A673 (cell line): Measurements from ENCODE around the gene SAP30BP. TPM values are rescaled to one million over a fixed set of nuclear protein-coding genes. Genes with fewer than 3 reads are reported as not detected.
A peak's percentile ranks its signal among the peaks of the same experiment; 100 is the strongest.

Source experiments
- BruUV-seq: library from RNA; stranded (reverse); fragments of 400-500 nt; replicated peaks from 2 replicates; lab custom pipeline; 2021; lab: Mats Ljungman, UMichigan
- CTCF ChIA-PET: fragments of 300-600 bp; sonication (Branson Sonifier 250); formaldehyde crosslinking; loops from one replicate; lab custom pipeline; 2022; ENCODE audit warnings: antibody characterized with exemption; lab: Charles Lee
- POLR2A ChIA-PET: fragments of 300-600 bp; sonication (Branson Sonifier 250); formaldehyde crosslinking; loops from one replicate; lab custom pipeline; 2022; ENCODE audit warnings: antibody characterized with exemption; ENCODE audit not compliant: low non-redundant PET; lab: Charles Lee
- DNase-seq: peaks from one replicate; pipeline ENCODE4 v3.0.0-alpha.2; 2015; ENCODE audit warnings: low spot score
- H3K27ac ChIP-seq: fragments of 200-600 bp; sonication (generic); 2 replicates; pipeline ENCODE4 v1.5.1; 2016; ENCODE audit warnings: mixed run types, low read depth, mild to moderate bottlenecking, mixed read lengths, antibody characterized with exemption, low read length; ENCODE audit not compliant: poor library complexity, severe bottlenecking
- H3K27me3 ChIP-seq: fragments of 200-600 bp; sonication (generic); replicated peaks from 2 replicates; pipeline ENCODE4 v1.6.1; 2017; ENCODE audit warnings: mixed run types, low read depth, mild to moderate bottlenecking, mixed read lengths, antibody characterized with exemption, low read length; ENCODE audit not compliant: insufficient read depth, poor library complexity
- H3K36me3 ChIP-seq: fragments of 200-600 bp; sonication (generic); 2 replicates; pipeline ENCODE4 v1.6.1; 2016; ENCODE audit warnings: mixed run types, mild to moderate bottlenecking, mixed read lengths, antibody characterized with exemption, low read length; ENCODE audit not compliant: insufficient read depth, poor library complexity, severe bottlenecking
- H3K4me1 ChIP-seq: fragments of 200-600 bp; sonication (generic); 2 replicates; pipeline ENCODE4 v1.6.1; 2017; ENCODE audit warnings: mixed run types, mild to moderate bottlenecking, mixed read lengths, antibody characterized with exemption, low read length; ENCODE audit not compliant: insufficient read depth, poor library complexity, severe bottlenecking
- H3K4me3 ChIP-seq: fragments of 200-600 bp; sonication (generic); 2 replicates; pipeline ENCODE4 v1.5.1; 2016; ENCODE audit warnings: low read depth, mixed run types, mild to moderate bottlenecking, mixed read lengths, low read length; ENCODE audit not compliant: poor library complexity, severe bottlenecking
- H3K9me3 ChIP-seq: fragments of 200-600 bp; sonication (generic); 2 replicates; pipeline ENCODE4 v1.6.1; 2016; ENCODE audit warnings: mixed run types, low read depth, mild to moderate bottlenecking, mixed read lengths, antibody characterized with exemption, low read length; ENCODE audit not compliant: poor library complexity, severe bottlenecking
- CTCF ChIP-seq: fragments of 300-800, 200-600 bp; sonication (generic); conservative IDR thresholded peaks from 2 replicates; pipeline ENCODE4 v1.5.1; 2017; ENCODE audit warnings: low read depth, mild to moderate bottlenecking, antibody characterized with exemption, low read length, moderate library complexity, mixed read lengths
- EZH2 ChIP-seq: fragments of 200-600 bp; sonication (generic); IDR thresholded peaks from 2 replicates; pipeline ENCODE4 v1.6.1; 2017; ENCODE audit warnings: borderline replicate concordance, low read depth, mild to moderate bottlenecking, mixed read lengths, antibody characterized with exemption, low read length; ENCODE audit not compliant: poor library complexity, severe bottlenecking
- intact Hi-C: fragments of 100-400 bp; cut with micrococcal nuclease; formaldehyde crosslinking; loops from one replicate; pipeline ENCODE4 v1.10.0; 2022; ENCODE audit not compliant: unreplicated experiment
- total RNA-seq: library from RNA; stranded (reverse); gene quantifications from 2 replicates; pipeline ENCODE4 v1.2.3, GENCODE V29; 2021

Gene SAP30BP
- total RNA-seq, 1 experiment from 2014 or later: 98.1 TPM

- intact Hi-C loops: loop anchor here (5.0 kb wide), 1 partner anchor 327 kb away; no protein-coding TSS in a partner anchor
- Histone ChIP-seq H3K4me1 (peaks cover 5% of the 10 kb centered on the region), H3K27me3 (no peaks in the 10 kb centered on the region), H3K4me3 (no peak overlapping the region), H3K36me3 (no peaks in the 10 kb centered on the region), H3K9me3 (no peaks in the 10 kb centered on the region), H3K27ac (no peak overlapping the region)
- DNase-seq: peak; percentile 84
- BruUV-seq: no TSS peak
- CTCF ChIA-PET: interaction anchor here (0.5 to 3.3 kb wide), 9 partner anchors 24 to 325 kb away, joined by 3 to 41 read pairs (median 3); partner anchors contain the start of gene SMIM5
- TF ChIP-seq EZH2 (no peak), CTCF (peak; percentile 95)
- POLR2A ChIA-PET: no interaction called here
These were observed 82.6 kb downstream of the SAP30BP start for GRCh38 chr17:75749545-75750389.

GRCh38 chr17:75750661-75751423 is 83.7 kb downstream of the SAP30BP start:
- POLR2A ChIA-PET: no interaction called here
- CTCF ChIA-PET: interaction anchor here (0.9 to 3.3 kb wide), 3 partner anchors 23 to 150 kb away, joined by 3 to 41 read pairs (median 4); partner anchors contain the start of gene SMIM5
- BruUV-seq: no TSS peak
- no peaks in the 10 kb centered on the region for H3K27me3 ChIP-seq
- peaks cover 5% of the 10 kb centered on the region for H3K4me1 ChIP-seq
- no peaks in the 10 kb centered on the region for H3K9me3 ChIP-seq
- TF ChIP-seq CTCF (no peak), EZH2 (no peak)
- no peak overlapping the region for H3K4me3 ChIP-seq
- no peaks in the 10 kb centered on the region for H3K36me3 ChIP-seq
- H3K27ac ChIP-seq: no peak overlapping the region
- intact Hi-C loops: no loop called here
- DNase-seq: no peak

GRCh38 chr17:75751676-75752404 is 84.7 kb downstream of the SAP30BP start:
- H3K27me3 ChIP-seq: no peaks in the 10 kb centered on the region
- POLR2A ChIA-PET: no interaction called here
- intact Hi-C loops: no loop called here
- no peak overlapping the region for H3K4me3 ChIP-seq
- H3K27ac ChIP-seq: no peak overlapping the region
- no peaks in the 10 kb centered on the region for H3K9me3 ChIP-seq
- DNase-seq: no peak
- TF ChIP-seq EZH2 (no peak), CTCF (no peak)
- CTCF ChIA-PET: interaction anchor here (0.6 to 3.3 kb wide), 2 partner anchors 9 to 118 kb away, joined by 3 to 41 read pairs; partner anchors contain the start of gene SMIM5
- no TSS peak for BruUV-seq
- H3K4me1 ChIP-seq: peaks cover 5% of the 10 kb centered on the region
- H3K36me3 ChIP-seq: no peaks in the 10 kb centered on the region
